Trophoblast cell (in vitro differentiated cells and primary cell): ENCODE results near the gene FCRL4.

Experiments
- DNase-seq, 2 donors: peaks; one replicate each; pipeline ENCODE4 v3.0.0-alpha.2; 2016
- H2AFZ ChIP-seq: 2 replicates; pipeline ENCODE4 v1.6.1; 2013; ENCODE audit warnings: low read length, moderate library complexity, mild to moderate bottlenecking; ENCODE audit not compliant: insufficient read depth, poor library complexity
- H2AK5ac ChIP-seq: 2 replicates; pipeline ENCODE4 v1.6.1; 2013; ENCODE audit warnings: mild to moderate bottlenecking, low read length
- H2BK120ac ChIP-seq: 2 replicates; pipeline ENCODE4 v1.6.1; 2013; ENCODE audit warnings: low read length, mild to moderate bottlenecking, moderate library complexity; ENCODE audit not compliant: insufficient read depth, poor library complexity
- H2BK12ac ChIP-seq: 2 replicates; pipeline ENCODE4 v1.6.1; 2013; ENCODE audit warnings: mild to moderate bottlenecking, low read length, moderate library complexity
- H2BK5ac ChIP-seq: 2 replicates; pipeline ENCODE4 v1.6.1; 2013; ENCODE audit warnings: low read length, low read depth, moderate library complexity, mild to moderate bottlenecking; ENCODE audit not compliant: poor library complexity
- H3K14ac ChIP-seq: 2 replicates; pipeline ENCODE4 v1.6.1; 2013; ENCODE audit warnings: mild to moderate bottlenecking, low read length
- H3K18ac ChIP-seq: 2 replicates; pipeline ENCODE4 v1.6.1; 2013; ENCODE audit warnings: mild to moderate bottlenecking, low read length
- H3K23ac ChIP-seq: 2 replicates; pipeline ENCODE4 v1.6.1; 2013; ENCODE audit warnings: low read length
- H3K27ac ChIP-seq: 2 replicates; pipeline ENCODE4 v1.5.1; 2013; ENCODE audit warnings: low read depth, mild to moderate bottlenecking, inconsistent platforms, low read length, moderate library complexity
- H3K27me3 ChIP-seq: 2 replicates; pipeline ENCODE4 v1.6.1; 2013; ENCODE audit warnings: inconsistent platforms, mild to moderate bottlenecking, low read length, moderate library complexity; ENCODE audit not compliant: insufficient read depth
- H3K36me3 ChIP-seq, 2 experiments: 1 replicate in 1 of 2; 2 replicates in 1 of 2; pipeline ENCODE4 v1.6.1; 2013; ENCODE audit warnings: low read length in 2 of 2, mild to moderate bottlenecking in 2 of 2, moderate library complexity in 1 of 2; ENCODE audit not compliant: insufficient read depth in 2 of 2, control insufficient read depth in 1 of 2
- H3K4ac ChIP-seq: 2 replicates; pipeline ENCODE4 v1.6.1; 2013; ENCODE audit warnings: low read depth, mild to moderate bottlenecking, low read length, moderate library complexity
- H3K4me1 ChIP-seq, 2 experiments: 1 replicate in 1 of 2; 2 replicates in 1 of 2; pipeline ENCODE4 v1.6.1; 2013; ENCODE audit warnings: low read length in 2 of 2, mild to moderate bottlenecking in 2 of 2, moderate library complexity in 1 of 2; ENCODE audit not compliant: insufficient read depth in 2 of 2, control insufficient read depth in 1 of 2
- H3K4me2 ChIP-seq: 2 replicates; pipeline ENCODE4 v1.6.1; 2013; ENCODE audit warnings: inconsistent platforms, mild to moderate bottlenecking, low read length, moderate library complexity
- H3K4me3 ChIP-seq: 2 replicates; pipeline ENCODE4 v1.5.1; 2013; ENCODE audit warnings: mild to moderate bottlenecking, low read depth, low read length, inconsistent platforms
- H3K79me1 ChIP-seq: one replicate; pipeline ENCODE4 v1.6.1; 2013; ENCODE audit warnings: low read length
- H3K79me2 ChIP-seq: 2 replicates; pipeline ENCODE4 v1.6.1; 2013; ENCODE audit warnings: low read length, mild to moderate bottlenecking; ENCODE audit not compliant: control insufficient read depth, insufficient read depth, poor library complexity
- H3K9ac ChIP-seq: 2 replicates; pipeline ENCODE4 v1.6.1; 2013; ENCODE audit warnings: mild to moderate bottlenecking, low read length
- H3K9me3 ChIP-seq: 2 replicates; pipeline ENCODE4 v1.6.1; 2013; ENCODE audit warnings: low read depth, mild to moderate bottlenecking, control low read depth, inconsistent platforms, low read length; ENCODE audit not compliant: insufficient read depth
- H4K12ac ChIP-seq: 2 replicates; pipeline ENCODE4 v1.6.1; 2013; ENCODE audit warnings: low read depth, mild to moderate bottlenecking, low read length, moderate library complexity
- H4K8ac ChIP-seq: 2 replicates; pipeline ENCODE4 v1.6.1; 2013; ENCODE audit warnings: low read depth, mild to moderate bottlenecking, low read length, moderate library complexity
- H4K91ac ChIP-seq: one replicate; pipeline ENCODE4 v1.6.1; 2013; ENCODE audit warnings: low read depth, mild to moderate bottlenecking, low read length, moderate library complexity
- WGBS: extraction: QIAGEN DNeasy Blood & Tissue Kit; methylation state at CpG from one replicate; pipeline ENCODE4 v1.1.7; 2013; ENCODE audit warnings: missing lambda C conversion rate; ENCODE audit not compliant: insufficient read length, insufficient coverage; ENCODE audit errors: extremely low coverage; 5-methylcytosine and 5-hydroxymethylcytosine counted together

The FCRL4 gene

GRCh38 chr1:157577420-157577819, 20.5 kb downstream of the FCRL4 start:
- no peak overlapping the region for H4K12ac ChIP-seq
- no peak for DNase-seq

GRCh38 chr1:157575744-157576143, 22.1 kb downstream of the FCRL4 start:
- Histone ChIP-seq H3K27me3 (no peaks in the 10 kb centered on the region), H3K79me1 (no peaks in the 10 kb centered on the region), H4K8ac (no peak overlapping the region), H2BK120ac (no peak overlapping the region), H3K4me1 (no peaks in the 10 kb centered on the region), H3K27ac (no peak overlapping the region), H3K79me2 (no peaks in the 10 kb centered on the region), H2AK5ac (no peak overlapping the region), H3K9ac (no peak overlapping the region), H3K4me3 (no peak overlapping the region), H2AFZ (no peak overlapping the region), H4K91ac (no peak overlapping the region), H2BK5ac (no peak overlapping the region), H3K14ac (no peak overlapping the region), H3K18ac (no peak overlapping the region), H3K4ac (no peak overlapping the region), H3K23ac (no peak overlapping the region), H4K12ac (no peak overlapping the region), H3K9me3 (peaks cover under 1% of the 10 kb centered on the region), H3K4me2 (no peak overlapping the region), H2BK12ac (no peak overlapping the region), H3K36me3 (no peaks in the 10 kb centered on the region)
- no peak for DNase-seq
- WGBS, result no CpG with 5 or more reads among the region's 2 CpGs

More at GRCh38 chr1:157577420-157577819, 20.5 kb downstream of the FCRL4 start:
- Histone ChIP-seq H3K27ac (no peak overlapping the region), H2BK120ac (no peak overlapping the region), H3K9me3 (peaks cover 1% of the 10 kb centered on the region), H3K79me2 (no peaks in the 10 kb centered on the region), H3K36me3 (no peaks in the 10 kb centered on the region), H2AFZ (no peak overlapping the region), H4K91ac (no peak overlapping the region), H3K4ac (no peak overlapping the region), H2BK5ac (no peak overlapping the region), H2BK12ac (no peak overlapping the region), H3K4me2 (no peak overlapping the region), H3K27me3 (no peaks in the 10 kb centered on the region), H3K79me1 (no peaks in the 10 kb centered on the region), H3K18ac (no peak overlapping the region), H3K14ac (no peak overlapping the region), H4K8ac (no peak overlapping the region), H2AK5ac (no peak overlapping the region), H3K9ac (no peak overlapping the region), H3K23ac (no peak overlapping the region), H3K4me3 (no peak overlapping the region), H3K4me1 (no peaks in the 10 kb centered on the region)
- no CpG with 5 or more reads among the region's 3 CpGs for WGBS

GRCh38 chr1:157574836-157575235, 23.0 kb downstream of the FCRL4 start:
- no CpG with 5 or more reads among the region's 1 CpG for WGBS

GRCh38 chr1:157566484-157567300, 31.2 kb downstream of the FCRL4 start:
- Histone ChIP-seq H3K4me2 (no peak overlapping the region), H4K12ac (no peak overlapping the region), H3K79me1 (no peaks in the 10 kb centered on the region), H3K27me3 (no peaks in the 10 kb centered on the region), H3K9ac (no peak overlapping the region), H2AFZ (no peak overlapping the region), H3K36me3 (no peaks in the 10 kb centered on the region), H2BK12ac (no peak overlapping the region), H2AK5ac (no peak overlapping the region), H3K23ac (no peak overlapping the region), H3K4me3 (no peak overlapping the region), H3K9me3 (no peaks in the 10 kb centered on the region), H4K8ac (no peak overlapping the region), H3K4me1 (no peaks in the 10 kb centered on the region), H3K18ac (no peak overlapping the region), H3K4ac (no peak overlapping the region), H2BK5ac (no peak overlapping the region), H2BK120ac (no peak overlapping the region), H4K91ac (no peak overlapping the region), H3K79me2 (no peaks in the 10 kb centered on the region), H3K27ac (no peak overlapping the region), H3K14ac (no peak overlapping the region)
- WGBS, result no CpG with 5 or more reads among the region's 14 CpGs
- DNase-seq, result no peak

More at GRCh38 chr1:157574836-157575235, 23.0 kb downstream of the FCRL4 start:
- Histone ChIP-seq H3K79me1 (no peaks in the 10 kb centered on the region), H4K91ac (no peak overlapping the region), H3K4me2 (no peak overlapping the region), H4K8ac (no peak overlapping the region), H3K27me3 (no peaks in the 10 kb centered on the region), H3K18ac (no peak overlapping the region), H3K4ac (no peak overlapping the region), H3K27ac (no peak overlapping the region), H2AK5ac (no peak overlapping the region), H3K4me1 (no peaks in the 10 kb centered on the region), H3K36me3 (no peaks in the 10 kb centered on the region), H3K9ac (no peak overlapping the region), H3K23ac (no peak overlapping the region), H3K14ac (no peak overlapping the region), H2BK120ac (no peak overlapping the region), H3K9me3 (no peaks in the 10 kb centered on the region), H3K79me2 (no peaks in the 10 kb centered on the region), H2AFZ (no peak overlapping the region), H2BK12ac (no peak overlapping the region), H2BK5ac (no peak overlapping the region), H4K12ac (no peak overlapping the region), H3K4me3 (no peak overlapping the region)
- no peak for DNase-seq
